GM18519 (cell line): ENCODE measurements around the gene KRT71.

Source experiments
- ATAC-seq: cut with Tn5 transposase; IDR thresholded peaks from one replicate; pipeline ENCODE4 v1.9.1; 2021; ENCODE audit warnings: mild to moderate bottlenecking, moderate library complexity; ENCODE audit not compliant: unreplicated experiment, low FRiP score

The KRT71 gene

DNA sequence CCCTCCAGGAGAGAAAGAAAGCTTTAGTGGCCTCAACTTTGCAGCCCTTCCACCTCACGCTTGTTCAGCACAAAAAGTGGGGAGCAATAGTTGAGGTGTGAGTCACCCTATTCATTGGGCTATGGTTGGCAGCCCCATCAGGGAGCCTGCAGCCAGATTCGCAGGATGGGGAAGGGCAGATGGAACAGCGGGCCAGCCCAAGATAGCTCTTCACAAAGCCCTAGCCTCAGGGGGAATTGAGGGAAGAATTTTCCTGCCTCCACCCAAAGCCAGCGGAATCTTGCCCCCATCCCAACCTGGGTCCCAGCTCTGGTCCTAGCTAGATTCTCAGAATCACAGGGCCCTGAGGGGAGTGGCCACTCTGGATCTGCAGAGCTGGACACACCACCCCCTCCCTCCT is 29.1 kb downstream of the KRT71 start:
- ATAC-seq: no peak

DNA sequence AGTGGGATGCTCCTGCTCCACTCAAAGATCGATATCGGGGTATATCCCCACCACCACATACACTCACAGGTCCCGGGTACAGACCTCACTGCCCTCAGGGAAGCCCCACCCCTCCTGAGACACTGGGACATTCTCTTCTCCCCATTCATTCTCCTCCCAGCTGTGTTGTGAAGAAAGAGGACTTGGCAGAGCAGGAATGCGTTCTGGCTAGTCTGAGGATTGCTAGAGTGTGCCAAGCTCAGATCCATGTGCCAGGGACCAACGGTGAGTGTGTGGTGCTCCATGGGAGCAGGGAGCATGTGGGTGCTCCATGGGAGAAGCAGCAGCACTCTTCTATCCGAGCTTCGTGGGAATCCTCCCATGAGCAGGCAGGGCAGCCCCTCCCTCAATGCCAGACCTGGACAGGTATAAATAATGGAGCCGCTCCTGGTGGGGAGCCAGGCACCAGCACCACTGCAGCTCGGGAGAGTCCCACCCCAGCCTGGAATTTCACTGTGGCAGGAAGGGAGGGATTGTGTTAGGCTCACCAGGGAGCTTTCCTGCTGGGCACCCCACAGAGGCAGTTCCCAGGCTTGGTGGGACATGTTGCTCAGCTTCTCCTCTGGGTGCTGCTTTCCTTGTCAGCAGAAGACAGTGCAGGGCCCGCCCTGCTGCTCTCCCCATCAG is 30.5 kb downstream of the KRT71 start:
- ATAC-seq: no peak

DNA sequence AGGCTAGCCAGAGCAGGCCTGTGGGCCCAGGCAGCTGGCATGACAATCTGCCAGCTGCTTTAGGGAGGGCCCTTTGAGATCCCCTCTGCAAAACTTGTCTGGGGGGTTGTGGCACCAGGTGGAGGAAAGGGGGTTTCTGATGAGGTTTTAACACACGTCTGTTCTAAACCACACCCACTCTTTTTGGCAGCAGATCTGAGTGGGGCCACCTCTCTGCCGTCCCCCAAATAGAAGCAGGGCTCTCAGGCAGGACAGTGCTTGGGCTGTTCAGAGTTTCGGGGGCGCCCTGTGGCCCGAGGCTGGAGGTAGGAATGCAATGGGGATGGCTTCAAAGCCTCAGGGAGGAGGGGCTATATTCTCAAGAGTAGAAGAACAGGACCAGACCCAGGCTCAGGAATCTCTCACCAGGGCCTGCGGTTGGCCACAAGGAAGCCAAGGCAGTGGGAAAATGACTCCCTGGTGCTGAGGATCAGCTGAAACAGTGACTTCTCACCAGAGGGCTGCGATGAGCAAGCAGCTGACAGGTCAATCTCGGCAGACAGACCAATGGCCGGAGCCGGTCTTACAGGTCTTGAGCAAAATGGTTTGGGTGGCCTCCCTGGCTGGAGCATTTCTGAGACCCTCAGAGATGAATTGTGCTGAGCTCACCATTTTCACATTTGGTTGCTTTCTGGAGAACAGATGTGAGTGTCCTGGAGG is 31.2 kb downstream of the KRT71 start:
- ATAC-seq: no peak

DNA sequence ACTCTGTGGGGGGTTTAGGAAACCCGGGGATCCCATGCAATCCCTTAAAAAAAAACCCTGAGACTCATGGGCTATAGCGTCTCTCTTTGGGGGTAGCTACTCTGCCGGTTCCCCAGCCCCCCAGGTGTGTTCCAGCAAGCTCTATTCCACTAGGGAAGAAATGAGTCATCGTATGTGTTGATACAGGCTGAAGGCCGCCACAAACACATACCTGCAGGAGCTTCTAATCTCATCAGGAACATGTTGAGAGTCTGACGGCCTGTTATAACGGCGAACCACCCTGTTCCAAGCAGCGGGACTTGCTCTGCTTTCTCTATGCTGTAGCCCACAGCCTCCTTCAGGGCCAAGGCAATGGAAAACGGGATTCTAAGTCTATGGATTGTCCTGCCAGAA is 31.8 kb downstream of the KRT71 start:
- ATAC-seq: no peak

DNA sequence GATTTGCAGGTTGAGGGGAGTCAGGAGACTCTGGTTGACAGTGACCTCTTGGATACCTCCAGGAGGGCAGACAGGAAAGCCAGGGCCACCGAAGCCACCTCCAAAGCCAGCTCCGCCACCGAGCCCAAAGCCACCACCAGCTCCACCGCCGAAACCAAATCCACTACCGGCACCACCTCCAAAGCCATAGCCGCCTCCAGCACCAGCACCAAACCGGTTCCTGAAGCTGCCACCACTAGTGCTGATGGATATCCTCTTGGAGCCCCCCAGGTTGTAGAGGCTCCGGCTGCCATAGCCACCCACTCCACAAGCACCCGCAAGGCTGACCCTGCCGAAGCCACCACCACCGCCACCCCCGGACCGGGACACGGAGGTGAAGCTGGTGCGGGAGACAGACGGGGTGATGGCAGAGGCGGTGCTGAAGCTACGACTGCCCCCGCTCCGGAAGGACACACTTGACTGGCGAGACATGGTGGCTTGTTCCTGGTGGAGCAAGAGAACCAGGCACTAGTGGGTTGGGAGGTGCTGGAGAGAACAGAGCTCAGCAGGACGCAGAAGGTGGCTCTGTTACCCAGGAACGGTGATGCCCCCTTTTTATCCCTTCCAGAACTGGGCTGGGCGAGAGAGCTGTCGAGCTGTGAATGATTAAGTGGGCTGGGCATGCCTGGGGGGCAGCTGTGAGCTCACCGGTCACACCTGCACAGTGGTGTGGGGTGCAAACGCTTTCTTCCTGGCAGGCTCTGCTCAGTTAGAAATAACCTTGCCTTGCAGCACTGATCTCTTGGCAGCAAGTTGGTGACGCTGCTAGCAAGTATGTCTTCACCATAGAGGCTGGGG is 32.9 kb downstream of the KRT71 start, which contains the start of gene KRT5:
Gene KRT5 (minus strand): TSS at position 569 of the 837 bp plus-strand sequence. CDS start 98 bp downstream, at position 471.
- ATAC-seq: no peak

DNA sequence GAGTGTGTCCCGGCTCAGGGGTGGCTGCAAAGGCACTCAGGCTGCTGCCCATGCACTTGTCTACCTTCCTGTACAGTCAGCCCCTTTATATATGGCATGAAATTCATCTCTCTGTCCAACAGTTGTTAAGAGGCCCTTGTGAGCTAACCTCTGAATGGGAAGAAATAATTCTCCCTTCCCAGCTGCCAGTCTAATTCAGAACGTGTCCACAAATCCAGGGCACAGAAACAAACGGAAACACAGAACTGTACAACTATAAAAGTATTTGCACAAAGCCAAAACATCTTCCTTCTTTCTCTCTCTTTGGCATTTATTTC is 33.6 kb downstream of the KRT71 start:
- ATAC-seq: no peak

DNA sequence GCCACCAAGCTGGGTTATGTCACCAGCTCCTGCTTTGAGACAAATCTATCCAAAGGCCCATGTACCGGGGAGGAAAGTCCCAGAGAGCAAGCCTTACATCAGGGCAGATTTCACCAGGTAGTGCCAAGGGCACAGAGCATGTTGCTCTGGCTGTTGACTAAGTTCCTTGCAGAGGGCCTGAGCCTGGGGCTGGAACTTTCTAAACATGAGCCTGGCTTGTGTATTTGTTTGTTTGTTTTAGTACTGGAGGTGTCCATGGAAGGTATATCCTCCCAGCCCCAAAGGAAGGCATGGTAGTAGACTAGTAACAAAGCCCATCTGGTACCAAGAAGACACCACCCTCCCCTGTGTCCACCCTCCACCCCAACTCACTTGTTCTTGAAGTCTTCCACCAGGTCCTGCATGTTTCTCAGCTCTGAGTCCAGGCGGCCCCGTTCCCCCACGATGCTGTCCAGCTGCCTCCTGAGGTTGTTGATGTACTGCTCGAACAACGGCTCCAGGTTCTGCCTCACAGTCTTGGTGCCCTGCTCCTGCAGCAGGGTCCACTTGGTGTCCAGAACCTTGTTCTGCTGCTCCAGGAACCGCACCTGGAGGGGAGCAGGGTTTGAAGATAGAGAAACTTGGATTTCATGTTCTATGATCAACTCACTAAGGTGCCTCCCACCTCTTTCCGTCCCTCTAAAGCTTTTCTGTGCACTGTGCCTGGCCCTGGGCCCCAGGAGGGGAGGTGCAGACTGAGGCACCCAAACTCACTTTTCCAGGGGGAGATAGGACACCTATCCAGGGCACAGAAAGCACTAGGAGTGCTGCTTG is 34.2 kb downstream of the KRT71 start:
- no peak for ATAC-seq

DNA sequence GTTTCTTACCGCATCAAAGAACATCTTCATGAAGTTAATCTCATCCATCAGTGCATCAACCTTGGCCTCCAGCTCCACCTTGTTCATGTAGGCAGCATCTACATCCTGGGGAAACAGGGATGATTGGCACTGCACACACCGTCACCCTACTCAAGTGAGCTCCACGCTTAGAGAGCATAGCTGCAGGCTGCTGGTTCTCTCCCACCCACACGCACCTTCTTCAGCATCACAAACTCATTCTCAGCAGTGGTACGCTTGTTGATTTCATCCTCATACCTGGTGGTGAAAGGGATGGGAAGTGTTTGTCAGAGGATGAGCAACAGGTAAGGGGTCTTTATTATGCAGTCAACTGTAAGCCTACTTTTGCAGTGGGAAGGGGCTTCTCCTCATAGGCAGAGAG is 35.1 kb downstream of the KRT71 start:
- ATAC-seq: no peak

DNA sequence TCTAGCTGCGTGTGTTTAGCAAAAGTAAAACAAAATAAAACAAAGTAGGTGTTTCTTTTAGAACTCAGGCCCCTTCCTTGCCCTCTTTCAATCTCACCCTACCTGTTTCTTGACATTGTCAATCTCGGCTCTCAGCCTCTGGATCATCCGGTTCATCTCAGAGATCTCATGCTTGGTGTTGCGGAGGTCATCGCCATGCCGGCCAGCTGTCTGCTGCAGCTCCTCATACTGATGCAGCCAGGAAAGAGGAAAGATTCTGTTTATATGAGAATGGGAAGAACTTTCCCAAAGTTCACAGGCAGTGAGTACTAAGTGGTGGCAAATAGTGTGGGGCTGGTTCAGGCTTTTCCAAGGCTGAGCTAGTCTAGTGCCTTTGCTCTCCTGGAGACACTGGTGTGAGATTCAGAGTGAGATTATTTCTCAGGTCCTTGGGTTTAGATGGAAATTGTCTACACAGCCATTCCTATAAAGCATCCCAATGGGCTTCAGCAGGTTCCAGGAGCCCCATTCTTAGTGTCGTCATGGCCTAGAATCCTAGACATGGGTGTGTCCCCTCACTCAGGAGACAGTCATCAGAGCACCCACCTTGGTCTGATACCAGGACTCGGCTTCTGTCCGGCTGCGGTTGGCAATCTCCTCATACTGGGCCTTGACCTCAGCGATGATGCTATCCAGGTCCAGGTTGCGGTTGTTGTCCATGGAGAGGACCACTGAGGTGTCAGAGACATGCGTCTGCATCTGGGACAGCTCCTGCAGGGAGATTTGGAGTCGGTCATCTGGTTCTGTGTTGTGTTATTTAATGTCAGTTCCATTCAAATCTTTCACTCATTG is 35.7 kb downstream of the KRT71 start:
- no peak for ATAC-seq

DNA sequence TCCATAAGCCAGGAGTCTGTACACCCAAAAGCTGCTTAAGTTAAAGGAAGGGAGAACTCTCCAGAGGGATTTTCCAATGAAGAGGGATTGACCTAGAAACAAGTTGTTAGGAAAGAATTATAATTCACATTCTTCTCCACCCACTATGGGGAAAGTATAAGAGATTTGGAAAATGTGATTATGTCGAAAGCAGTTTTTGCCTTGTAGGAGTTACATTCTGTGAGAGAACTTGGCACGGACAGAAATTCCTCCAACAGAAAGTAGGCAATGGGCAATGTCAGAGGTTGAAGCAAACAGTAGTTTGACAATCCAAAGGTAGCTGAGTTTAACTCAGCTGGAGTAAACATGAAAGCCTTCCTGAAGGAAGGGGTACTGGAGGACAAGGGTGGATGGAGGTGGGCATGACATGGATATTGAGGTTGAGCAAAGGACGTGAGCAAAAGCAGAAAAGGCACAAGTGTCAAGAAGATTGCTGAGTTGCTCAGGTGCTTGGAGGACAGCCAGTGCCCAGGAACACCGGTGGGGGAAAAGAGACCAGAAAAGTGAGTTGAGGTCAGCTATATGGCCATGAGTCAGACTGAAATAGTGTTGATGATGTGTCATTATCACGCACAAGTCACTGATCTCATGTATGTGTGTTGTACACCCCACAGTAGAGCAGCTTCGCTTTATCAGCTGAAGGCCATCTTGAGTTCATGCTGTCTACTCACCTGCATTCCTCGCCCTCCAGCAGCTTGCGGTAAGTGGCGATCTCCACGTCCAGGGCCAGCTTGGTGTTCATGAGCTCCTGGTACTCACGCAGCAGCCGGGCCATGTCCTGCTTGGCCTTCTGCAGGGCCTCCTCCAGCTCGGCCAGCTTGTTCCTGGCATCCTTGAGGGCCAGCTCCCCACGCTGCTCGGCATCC is 36.8 kb downstream of the KRT71 start:
- ATAC-seq: no peak

DNA sequence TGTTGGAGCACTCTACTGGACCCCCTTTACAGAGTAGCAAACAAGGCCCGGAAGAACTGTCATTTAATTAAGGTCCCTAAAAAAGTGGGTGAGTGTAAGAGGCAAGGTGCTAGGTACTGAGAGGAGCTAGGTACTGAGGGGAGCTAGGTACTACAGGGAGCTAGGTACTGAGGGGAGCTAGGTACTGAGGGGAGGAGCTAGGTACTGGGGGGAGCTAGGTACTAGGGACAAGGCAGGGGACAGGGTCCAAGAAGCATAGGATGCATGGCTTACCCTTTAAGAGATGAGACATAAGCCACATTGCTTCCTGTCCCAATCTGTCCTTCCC is 37.7 kb downstream of the KRT71 start:
- no peak for ATAC-seq

DNA sequence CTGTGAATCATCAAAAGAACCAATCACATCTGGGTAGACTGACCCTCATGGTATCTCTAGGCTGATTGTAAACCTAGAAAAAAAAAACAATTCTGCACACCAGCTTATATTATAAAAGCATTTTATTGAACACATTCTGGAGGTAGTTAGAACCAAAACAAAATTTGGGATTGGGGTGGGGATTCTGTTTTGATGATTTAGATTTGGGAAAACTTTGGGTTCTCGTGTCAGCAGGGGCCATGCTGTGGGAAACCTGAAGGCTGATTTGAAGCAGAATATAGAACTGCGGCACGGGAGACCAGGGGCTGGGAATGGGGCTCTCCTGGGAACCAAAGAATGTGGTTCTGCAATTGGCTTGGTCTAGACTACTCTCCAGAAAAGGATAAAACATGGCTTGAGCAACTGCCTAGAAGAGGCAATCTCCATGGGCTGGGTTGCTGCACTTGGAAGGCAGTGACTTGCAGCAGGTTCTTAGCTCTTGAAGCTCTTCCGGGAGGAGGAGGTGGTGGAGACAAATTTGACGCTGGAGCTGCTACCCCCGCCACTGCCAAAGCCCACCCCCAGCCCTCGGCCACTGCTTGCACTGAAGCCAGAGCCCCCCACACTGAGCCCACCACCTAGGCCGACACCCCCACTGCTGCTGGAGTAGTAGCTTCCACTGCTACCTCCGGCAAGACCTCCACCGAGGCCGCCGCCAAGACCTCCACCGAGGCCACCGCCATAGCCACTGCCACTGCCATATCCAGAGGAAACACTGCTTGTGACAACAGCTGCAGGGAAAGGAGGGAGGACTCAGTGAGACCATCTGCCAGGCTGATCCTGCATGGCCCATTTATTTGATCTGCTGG is 38.2 kb downstream of the KRT71 start:
- no peak for ATAC-seq

DNA sequence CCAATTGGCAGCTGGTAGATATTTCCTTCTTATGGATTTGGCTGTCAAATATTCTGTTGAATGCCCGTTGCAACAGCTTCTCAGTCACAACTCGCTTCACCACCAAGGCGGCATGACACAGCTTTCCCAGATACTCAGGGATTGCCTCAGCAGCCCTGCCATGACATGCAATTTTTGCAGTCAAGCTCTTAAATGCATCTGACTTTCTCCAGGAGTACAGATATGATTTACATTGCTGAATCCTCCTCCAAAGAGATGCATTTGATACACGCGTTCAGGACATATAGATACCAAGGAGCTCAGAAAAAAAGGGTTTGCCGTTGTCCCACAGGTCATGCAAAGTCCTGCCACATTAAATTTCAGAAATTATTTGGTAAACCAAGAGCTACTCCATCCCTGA is 39.2 kb downstream of the KRT71 start:
- ATAC-seq: no peak

DNA sequence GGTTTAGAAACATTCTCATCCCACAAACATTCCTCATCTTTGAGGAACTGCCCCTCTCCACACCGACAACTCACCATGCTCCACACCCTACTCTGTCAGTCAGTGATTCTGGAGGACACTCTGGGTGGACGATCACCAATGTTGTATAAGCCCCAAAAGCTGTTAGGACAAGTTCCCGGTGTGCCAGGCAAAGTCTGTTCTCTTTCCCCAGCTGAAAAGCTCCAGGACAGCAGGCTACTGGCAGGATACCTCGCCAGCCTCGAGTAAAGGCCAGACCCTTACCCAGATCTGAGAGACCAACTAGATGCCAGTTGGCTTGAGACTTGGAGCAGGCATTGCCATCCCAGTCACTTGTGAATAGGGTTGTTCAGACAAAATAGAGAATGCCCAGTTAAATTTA is 44.7 kb downstream of the KRT71 start:
- ATAC-seq: no peak

DNA sequence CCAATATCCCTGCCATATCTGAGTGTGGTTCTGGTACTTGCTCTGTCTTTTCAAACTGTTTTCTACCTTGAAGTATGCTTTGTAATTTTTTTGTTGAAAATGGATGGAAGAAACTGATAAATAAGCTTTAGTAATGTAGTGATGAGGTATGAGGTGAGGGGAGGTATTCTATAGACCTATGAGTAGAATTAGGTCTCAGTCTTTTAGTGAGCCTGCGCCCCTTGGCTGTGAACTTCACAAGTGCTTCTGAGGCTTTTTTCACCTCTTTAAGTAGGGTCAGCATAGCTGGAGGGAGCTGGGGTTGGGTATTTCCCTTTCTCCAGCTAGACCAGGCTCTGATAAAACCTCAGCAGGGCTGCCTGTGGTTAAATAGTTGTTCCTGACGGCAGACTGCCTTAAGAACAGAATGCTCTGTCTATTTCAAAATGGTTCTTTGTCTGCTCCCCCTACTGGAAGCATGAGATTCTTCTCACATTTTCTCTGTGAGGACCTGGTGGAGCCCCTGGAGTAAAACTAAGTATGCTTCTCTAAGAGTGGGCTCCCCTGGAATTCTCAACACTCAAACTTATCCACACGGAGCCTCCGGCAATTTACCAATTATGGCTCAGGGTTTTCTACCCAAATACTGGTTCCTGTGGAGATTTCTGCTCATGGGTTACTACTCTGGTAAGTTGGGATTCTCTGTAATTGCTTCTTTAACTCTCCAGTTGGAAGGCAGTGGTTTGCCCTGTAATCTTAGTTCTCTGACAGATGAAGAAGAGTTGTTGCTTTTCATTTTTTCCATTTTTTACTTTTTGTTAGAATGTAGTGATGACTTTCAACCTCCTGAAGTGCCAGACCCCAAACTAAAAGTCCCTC is 45.9 kb downstream of the KRT71 start:
- ATAC-seq: no peak

DNA sequence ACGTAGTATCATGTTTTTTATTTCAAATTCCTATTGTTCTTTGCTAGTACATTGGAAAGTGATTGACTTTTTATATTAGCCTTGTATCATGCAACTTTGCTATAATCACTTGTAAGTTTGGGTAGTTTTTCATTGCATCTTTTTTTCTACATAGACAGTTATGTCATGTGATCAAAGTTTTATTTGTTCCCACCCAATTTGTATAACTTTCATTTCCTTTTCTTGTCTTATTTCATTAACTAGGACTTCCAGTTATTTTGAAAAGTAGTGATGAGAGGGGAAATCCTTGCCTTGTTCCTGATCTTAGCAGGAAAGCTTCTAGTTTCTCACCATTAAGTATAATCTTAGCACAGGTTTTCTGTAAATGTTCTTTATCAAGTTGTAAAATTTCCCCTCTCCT is 50.1 kb downstream of the KRT71 start:
- ATAC-seq: no peak

DNA sequence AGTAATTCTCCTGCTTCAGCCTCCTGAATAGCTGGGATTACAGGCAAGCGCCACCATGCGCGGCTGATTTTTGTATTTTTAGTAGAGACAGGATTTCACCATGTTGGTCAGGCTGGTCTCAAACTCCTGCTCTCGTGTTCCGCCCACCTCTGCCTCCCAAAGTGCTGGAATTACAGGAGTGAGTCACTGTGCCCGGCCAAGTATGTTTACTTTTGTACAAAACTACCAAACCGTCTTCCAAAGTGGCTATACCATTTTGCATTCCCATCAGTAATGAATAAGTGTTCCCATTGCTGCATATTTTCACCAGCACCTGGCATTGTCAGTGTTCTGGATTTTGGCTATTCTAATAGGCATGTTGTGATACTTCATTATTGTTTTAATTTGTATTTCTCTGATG is 51.5 kb downstream of the KRT71 start:
- no peak for ATAC-seq
